Progenitor cell of endocrine pancreas (in vitro differentiated cells): ENCODE measurements around the gene FCRLA. TPM values are rescaled to one million over a fixed set of nuclear protein-coding genes. Genes with fewer than 3 reads are reported as not detected.

ENCODE experiments used
- DNase-seq: peaks from one replicate; pipeline ENCODE4 v3.0.0; 2021; ENCODE audit warnings: low spot score; ENCODE audit not compliant: unreplicated experiment
- H3K27ac Mint-ChIP-seq: 2 replicates; pipeline ENCODE4 v1.8.0; 2021; ENCODE audit warnings: mild to moderate bottlenecking, moderate library complexity, mixed read lengths
- H3K27me3 Mint-ChIP-seq: 2 replicates; pipeline ENCODE4 v1.8.0; 2021; ENCODE audit warnings: mixed read lengths
- H3K36me3 Mint-ChIP-seq: 2 replicates; pipeline ENCODE4 v1.8.0; 2022; ENCODE audit warnings: mixed read lengths; ENCODE audit not compliant: insufficient read depth
- H3K4me1 Mint-ChIP-seq: 2 replicates; pipeline ENCODE4 v1.8.0; 2021; ENCODE audit warnings: low read depth, mixed read lengths
- H3K4me3 Mint-ChIP-seq: 2 replicates; pipeline ENCODE4 v1.8.0; 2021; ENCODE audit warnings: low read depth, mild to moderate bottlenecking, moderate library complexity, mixed read lengths
- H3K9me3 Mint-ChIP-seq: 2 replicates; pipeline ENCODE4 v1.8.0; 2021; ENCODE audit warnings: low read depth, mixed read lengths
- total RNA-seq: library from RNA; stranded (reverse); gene quantifications from 2 replicates; pipeline ENCODE4 v1.2.1, GENCODE V29; 2021
- TF ChIP-seq, protein P1 (sequence below): fragments of 200-600 bp; sonication (generic); IDR thresholded peaks from one replicate; pipeline ENCODE4 v1.5.0; 2021; ENCODE audit warnings: antibody characterized with exemption, mild to moderate bottlenecking; ENCODE audit not compliant: unreplicated experiment

FCRLA gene
- total RNA-seq, 1 donor from 2014 or later, result not detected

GRCh38 chr1:161747801-161748200 lies 40.8 kb downstream of the FCRLA start:
- no peak for DNase-seq
- TF ChIP-seq, protein P1, sequence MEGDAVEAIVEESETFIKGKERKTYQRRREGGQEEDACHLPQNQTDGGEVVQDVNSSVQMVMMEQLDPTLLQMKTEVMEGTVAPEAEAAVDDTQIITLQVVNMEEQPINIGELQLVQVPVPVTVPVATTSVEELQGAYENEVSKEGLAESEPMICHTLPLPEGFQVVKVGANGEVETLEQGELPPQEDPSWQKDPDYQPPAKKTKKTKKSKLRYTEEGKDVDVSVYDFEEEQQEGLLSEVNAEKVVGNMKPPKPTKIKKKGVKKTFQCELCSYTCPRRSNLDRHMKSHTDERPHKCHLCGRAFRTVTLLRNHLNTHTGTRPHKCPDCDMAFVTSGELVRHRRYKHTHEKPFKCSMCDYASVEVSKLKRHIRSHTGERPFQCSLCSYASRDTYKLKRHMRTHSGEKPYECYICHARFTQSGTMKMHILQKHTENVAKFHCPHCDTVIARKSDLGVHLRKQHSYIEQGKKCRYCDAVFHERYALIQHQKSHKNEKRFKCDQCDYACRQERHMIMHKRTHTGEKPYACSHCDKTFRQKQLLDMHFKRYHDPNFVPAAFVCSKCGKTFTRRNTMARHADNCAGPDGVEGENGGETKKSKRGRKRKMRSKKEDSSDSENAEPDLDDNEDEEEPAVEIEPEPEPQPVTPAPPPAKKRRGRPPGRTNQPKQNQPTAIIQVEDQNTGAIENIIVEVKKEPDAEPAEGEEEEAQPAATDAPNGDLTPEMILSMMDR, result no peak
- Mint-ChIP-seq H3K4me1 (peaks cover 25% of the 10 kb centered on the region), H3K9me3 (no peaks in the 10 kb centered on the region), H3K27me3 (peaks cover 9% of the 10 kb centered on the region), H3K36me3 (peaks cover 2% of the 10 kb centered on the region), H3K27ac (no peak overlapping the region), H3K4me3 (no peak overlapping the region)

DNA sequence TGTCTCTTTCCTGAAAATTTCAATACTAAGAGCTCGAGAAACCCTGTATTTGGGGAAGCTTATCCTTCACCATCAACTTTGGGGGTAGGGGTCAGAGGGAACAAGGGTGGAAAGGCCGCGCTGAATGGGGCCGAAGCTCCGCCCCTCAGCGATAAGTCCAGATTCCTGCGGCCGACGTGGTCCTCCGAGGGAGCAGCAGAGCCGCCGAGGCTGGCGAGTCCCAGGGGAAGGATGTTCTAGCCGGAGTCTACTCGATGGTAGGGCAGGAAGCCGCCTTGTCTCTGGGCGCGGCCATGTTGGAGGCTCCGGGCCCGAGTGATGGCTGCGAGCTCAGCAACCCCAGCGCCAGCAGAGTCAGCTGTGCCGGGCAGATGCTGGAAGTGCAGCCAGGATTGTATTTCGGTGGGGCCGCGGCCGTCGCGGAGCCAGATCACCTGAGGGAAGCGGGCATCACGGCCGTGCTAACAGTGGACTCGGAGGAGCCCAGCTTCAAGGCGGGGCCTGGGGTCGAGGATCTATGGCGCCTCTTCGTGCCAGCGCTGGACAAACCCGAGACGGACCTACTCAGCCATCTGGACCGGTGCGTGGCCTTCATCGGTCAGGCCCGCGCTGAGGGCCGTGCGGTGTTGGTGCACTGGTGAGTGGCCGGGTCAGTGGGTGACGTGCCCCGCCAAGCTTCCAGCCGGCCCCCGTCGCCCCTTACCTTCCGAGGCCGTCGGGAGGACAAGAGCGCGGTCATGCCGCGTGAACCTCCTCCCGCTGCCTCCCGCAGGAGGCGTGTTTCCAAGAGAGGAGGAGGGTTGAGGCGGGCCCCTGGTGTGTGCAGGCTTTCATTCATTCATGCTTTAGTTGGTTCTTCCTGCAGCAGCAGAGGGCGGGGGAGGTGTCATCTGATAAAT lies 42.7 kb downstream of the FCRLA start, which contains the start of gene DUSP12:
DUSP12 (plus strand) TSS at position 278 of the 899 bp plus-strand sequence; CDS start at position 294, 16 bp downstream.
- DNase-seq, result peak; percentile 78
- peaks cover 24% of the 10 kb centered on the region for H3K4me1 Mint-ChIP-seq
- peaks cover 8% of the 10 kb centered on the region for H3K27me3 Mint-ChIP-seq
- peaks cover 11% of the 10 kb centered on the region for H3K36me3 Mint-ChIP-seq
- no peaks in the 10 kb centered on the region for H3K9me3 Mint-ChIP-seq
- H3K4me3 Mint-ChIP-seq, result peak within 1 kb of the TSS; percentile 99
- TF ChIP-seq, protein P1, result no peak
- peak within 1 kb of the TSS; percentile 99 for H3K27ac Mint-ChIP-seq

GRCh38 chr1:161763522-161764098 lies 56.6 kb downstream of the FCRLA start:
- H3K9me3 Mint-ChIP-seq, result no peaks in the 10 kb centered on the region
- no peak for DNase-seq
- H3K4me3 Mint-ChIP-seq, result peak overlapping the region; percentile 37

More at GRCh38 chr1:161763522-161764098, 56.6 kb downstream of the FCRLA start:
- H3K36me3 Mint-ChIP-seq, result no peaks in the 10 kb centered on the region
- no peak overlapping the region for H3K27ac Mint-ChIP-seq
- no peaks in the 10 kb centered on the region for H3K27me3 Mint-ChIP-seq
- TF ChIP-seq, protein P1, result peak; percentile 60
- peaks cover 5% of the 10 kb centered on the region for H3K4me1 Mint-ChIP-seq

Other genes with a start within 250 kb of the FCRLA start
- 0.40 TPM in 1 of 2 replicates, not detected in the other for gene FCGR2A, start 201.8 kb upstream of the FCRLA start, total RNA-seq
- gene HSPA6, start 182.7 kb upstream of the FCRLA start, total RNA-seq, result 0.16 TPM in 1 of 2 replicates, not detected in the other
- not detected in 2 replicates for gene FCGR3A, start 157.4 kb upstream of the FCRLA start, total RNA-seq
- not detected in 2 replicates for gene FCGR3B, start 76.1 kb upstream of the FCRLA start, total RNA-seq
- 0.36 and 0.55 TPM in 2 replicates for gene FCGR2B, start 44.1 kb upstream of the FCRLA start, total RNA-seq
- 0.14 and 0.33 TPM in 2 replicates for gene FCRLB, start 14.3 kb downstream of the FCRLA start, total RNA-seq
- 29.8 and 31.0 TPM in 2 replicates for gene DUSP12, start 42.6 kb downstream of the FCRLA start, total RNA-seq
- gene ATF6, start 59.1 kb downstream of the FCRLA start, total RNA-seq, result 20.4 and 21.0 TPM in 2 replicates